GM12875 (cell line): ENCODE data around the gene TUG1.

Experiments
- H3K4me3 ChIP-seq: one replicate; pipeline ENCODE4 v1.5.1; 2011; ENCODE audit warnings: low read depth, low read length, control low read depth
- TF ChIP-seq, protein P1 (sequence below): IDR thresholded peaks from 2 replicates; pipeline ENCODE4 v1.5.1; 2011; ENCODE audit warnings: low read depth, mild to moderate bottlenecking, control low read depth, inconsistent platforms, low read length, moderate library complexity, borderline replicate concordance; ENCODE audit not compliant: insufficient read depth

The TUG1 gene

GRCh38 chr22:30982512-30982911 is 13.4 kb downstream of the TUG1 start:
- TF ChIP-seq, protein P1, sequence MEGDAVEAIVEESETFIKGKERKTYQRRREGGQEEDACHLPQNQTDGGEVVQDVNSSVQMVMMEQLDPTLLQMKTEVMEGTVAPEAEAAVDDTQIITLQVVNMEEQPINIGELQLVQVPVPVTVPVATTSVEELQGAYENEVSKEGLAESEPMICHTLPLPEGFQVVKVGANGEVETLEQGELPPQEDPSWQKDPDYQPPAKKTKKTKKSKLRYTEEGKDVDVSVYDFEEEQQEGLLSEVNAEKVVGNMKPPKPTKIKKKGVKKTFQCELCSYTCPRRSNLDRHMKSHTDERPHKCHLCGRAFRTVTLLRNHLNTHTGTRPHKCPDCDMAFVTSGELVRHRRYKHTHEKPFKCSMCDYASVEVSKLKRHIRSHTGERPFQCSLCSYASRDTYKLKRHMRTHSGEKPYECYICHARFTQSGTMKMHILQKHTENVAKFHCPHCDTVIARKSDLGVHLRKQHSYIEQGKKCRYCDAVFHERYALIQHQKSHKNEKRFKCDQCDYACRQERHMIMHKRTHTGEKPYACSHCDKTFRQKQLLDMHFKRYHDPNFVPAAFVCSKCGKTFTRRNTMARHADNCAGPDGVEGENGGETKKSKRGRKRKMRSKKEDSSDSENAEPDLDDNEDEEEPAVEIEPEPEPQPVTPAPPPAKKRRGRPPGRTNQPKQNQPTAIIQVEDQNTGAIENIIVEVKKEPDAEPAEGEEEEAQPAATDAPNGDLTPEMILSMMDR = no peak
- H3K4me3 ChIP-seq = no peak overlapping the region

DNA sequence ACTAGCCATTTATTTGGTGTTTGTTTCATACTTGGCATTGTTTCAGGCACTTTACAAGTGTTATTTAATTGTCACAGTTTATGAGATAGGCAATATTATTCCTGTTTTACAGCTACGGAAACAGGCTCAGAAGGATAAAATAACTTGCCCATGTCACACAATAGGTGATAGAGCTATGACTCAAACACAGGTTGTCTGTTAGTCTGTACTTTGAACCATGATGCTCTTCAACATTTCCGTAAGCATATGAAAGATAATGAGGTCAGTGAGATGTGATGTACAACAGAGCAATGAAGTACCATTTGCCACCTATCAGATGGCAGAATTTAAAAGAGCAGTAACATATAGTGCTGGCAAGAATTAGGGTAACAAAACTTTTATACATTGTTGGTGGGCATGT is 15.3 kb downstream of the TUG1 start:
- H3K4me3 ChIP-seq = no peak overlapping the region
- TF ChIP-seq, protein P1 = no peak

- TF ChIP-seq, protein P1 = no peak
- no peak overlapping the region for H3K4me3 ChIP-seq
These were observed 16.6 kb downstream of the TUG1 start for GRCh38 chr22:30985561-30986208.

DNA sequence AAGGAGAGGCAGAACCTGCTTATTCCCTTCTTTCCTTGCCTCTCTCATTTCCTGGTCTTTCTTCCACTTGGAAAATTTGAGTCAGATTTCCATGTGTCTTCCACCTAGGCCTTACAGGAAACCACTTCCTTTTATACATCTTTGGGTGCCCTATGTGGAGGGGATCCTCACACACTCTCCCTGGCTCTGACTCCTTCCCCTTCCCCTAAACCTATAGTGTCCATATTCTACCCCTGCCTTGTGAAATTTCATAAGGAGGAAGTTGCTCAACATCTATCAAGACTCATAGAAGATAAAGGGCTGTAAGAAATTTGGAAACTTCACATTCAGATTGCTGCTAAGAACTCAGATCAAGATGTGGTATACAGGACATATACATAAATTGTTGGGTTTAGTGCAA is 20.4 kb downstream of the TUG1 start:
- no peak overlapping the region for H3K4me3 ChIP-seq
- TF ChIP-seq, protein P1 = no peak

DNA sequence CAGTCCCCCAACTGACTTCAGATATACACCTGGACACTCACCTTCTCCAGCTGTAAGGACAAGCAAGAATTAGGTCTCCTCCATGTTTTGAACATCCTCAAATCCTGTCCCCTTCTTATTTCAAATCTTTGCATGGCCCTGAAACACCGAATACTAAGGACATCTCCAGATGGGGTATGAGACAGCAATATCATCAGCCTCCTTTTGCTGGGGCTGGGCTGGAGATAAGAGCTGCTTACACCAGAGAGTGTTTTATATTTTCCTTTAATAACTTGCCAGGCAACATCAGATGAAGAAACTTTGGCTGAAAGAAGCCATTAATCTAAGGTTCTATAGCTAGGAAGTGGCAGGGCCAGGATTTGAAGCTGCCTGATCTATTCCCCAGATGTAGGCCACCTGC is 21.6 kb downstream of the TUG1 start:
- TF ChIP-seq, protein P1 = no peak
- H3K4me3 ChIP-seq = no peak overlapping the region

DNA sequence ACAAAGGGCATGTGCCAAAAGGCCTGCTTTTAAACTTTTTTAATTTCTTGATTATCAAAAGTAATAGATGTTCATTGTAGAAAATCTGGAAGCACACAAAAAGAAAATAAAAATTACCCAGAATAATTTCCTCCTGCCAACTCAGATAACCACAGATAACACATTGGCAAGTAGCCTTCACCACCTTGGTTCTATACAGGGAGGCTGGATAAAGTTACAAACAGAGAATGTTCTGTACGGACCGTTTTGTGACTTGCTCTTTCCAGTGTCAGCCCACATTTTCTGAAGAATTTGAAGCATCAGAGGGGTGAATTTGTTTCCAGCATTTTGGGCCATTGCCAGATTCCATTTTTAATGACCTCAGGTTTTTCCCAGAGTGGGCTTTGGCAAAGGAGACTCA is 23.5 kb downstream of the TUG1 start:
- TF ChIP-seq, protein P1 = no peak
- H3K4me3 ChIP-seq = no peak overlapping the region

DNA sequence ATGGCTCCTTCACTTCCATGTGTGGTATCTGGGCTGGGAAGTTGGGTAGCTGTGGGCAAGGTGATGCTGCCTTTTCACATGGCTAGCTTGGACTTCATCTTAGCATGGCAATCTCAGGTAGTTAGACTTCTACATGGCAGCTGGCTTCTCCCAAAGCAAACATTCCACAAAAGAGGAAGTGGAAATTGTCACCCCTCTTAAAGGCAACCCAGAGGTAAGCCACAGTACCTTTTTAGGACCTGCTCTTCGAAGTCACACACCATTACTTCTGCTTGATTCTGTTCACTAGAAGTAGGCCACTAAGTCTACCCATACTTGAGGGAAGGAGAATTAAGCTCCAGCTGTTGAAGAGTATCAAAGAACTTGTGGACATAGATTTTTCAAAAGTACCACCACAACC is 25.9 kb downstream of the TUG1 start:
- TF ChIP-seq, protein P1 = no peak

More for the DNA sequence above, 25.9 kb downstream of the TUG1 start:
- H3K4me3 ChIP-seq = no peak overlapping the region
